Smooth muscle cell of bladder (primary cell): ENCODE results near the gene TNFSF11. TPM values are rescaled to one million over a fixed set of nuclear protein-coding genes. Genes with fewer than 3 reads are reported as not detected.

Experiments used
- total RNA-seq: library from RNA; depleted of rRNA; stranded (reverse); fragments of >200 nt; gene quantifications from 2 replicates; pipeline ENCODE4 v1.2.3, GENCODE V29; 2014

The TNFSF11 gene, protein sequence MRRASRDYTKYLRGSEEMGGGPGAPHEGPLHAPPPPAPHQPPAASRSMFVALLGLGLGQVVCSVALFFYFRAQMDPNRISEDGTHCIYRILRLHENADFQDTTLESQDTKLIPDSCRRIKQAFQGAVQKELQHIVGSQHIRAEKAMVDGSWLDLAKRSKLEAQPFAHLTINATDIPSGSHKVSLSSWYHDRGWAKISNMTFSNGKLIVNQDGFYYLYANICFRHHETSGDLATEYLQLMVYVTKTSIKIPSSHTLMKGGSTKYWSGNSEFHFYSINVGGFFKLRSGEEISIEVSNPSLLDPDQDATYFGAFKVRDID
- total RNA-seq = not detected in 2 replicates

DNA sequence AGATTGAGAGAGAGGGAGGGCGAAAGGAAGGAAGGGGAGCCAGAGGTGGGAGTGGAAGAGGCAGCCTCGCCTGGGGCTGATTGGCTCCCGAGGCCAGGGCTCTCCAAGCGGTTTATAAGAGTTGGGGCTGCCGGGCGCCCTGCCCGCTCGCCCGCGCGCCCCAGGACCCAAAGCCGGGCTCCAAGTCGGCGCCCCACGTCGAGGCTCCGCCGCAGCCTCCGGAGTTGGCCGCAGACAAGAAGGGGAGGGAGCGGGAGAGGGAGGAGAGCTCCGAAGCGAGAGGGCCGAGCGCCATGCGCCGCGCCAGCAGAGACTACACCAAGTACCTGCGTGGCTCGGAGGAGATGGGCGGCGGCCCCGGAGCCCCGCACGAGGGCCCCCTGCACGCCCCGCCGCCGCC lies at the start of gene TNFSF11:
TNFSF11 (plus strand) TSS at position 142 of the 400 bp plus-strand sequence; CDS start at position 294, 152 bp downstream.

Other genes with a start within 250 kb of the TNFSF11 start
- 0.09 and 0.14 TPM in 2 replicates for gene FAM216B, start 207.4 kb downstream of the TNFSF11 start, total RNA-seq